GM21367 (cell line): Measurements from ENCODE around the gene AMH.
A peak's percentile ranks its signal among the peaks of the same experiment; 100 is the strongest.

Source experiments
- ATAC-seq: cut with Tn5 transposase; IDR thresholded peaks from one replicate; pipeline ENCODE4 v1.9.1; 2021; ENCODE audit not compliant: unreplicated experiment

AMH gene

GRCh38 chr19:2233601-2234280, 15.4 kb upstream of the AMH start:
- no peak for ATAC-seq

- no peak for ATAC-seq
These were observed 14.1 kb upstream of the AMH start for GRCh38 chr19:2234996-2235380.

GRCh38 chr19:2235381-2236063, 13.6 kb upstream of the AMH start:
- ATAC-seq: peak; percentile 16

GRCh38 chr19:2236064-2236313, 13.1 kb upstream of the AMH start:
- ATAC-seq: no peak

- ATAC-seq: peak; percentile 53
These were observed 12.6 kb upstream of the AMH start, which contains the start of the genes PLEKHJ1 and SF3A2 for GRCh38 chr19:2236314-2237050. Gene PLEKHJ1, minus strand, starts transcription at chr19:2236329. Its CDS starts 81 bp downstream, at chr19:2236248. Gene SF3A2, plus strand, starts transcription at chr19:2236824. Its CDS starts 6,595 bp downstream, at chr19:2243419.

GRCh38 chr19:2237051-2237868, 11.9 kb upstream of the AMH start:
- ATAC-seq: no peak

GRCh38 chr19:2237869-2238153, 11.3 kb upstream of the AMH start:
- no peak for ATAC-seq

GRCh38 chr19:2239173-2239572, 9.9 kb upstream of the AMH start:
- no peak for ATAC-seq

- ATAC-seq: no peak
These were observed 9.1 kb upstream of the AMH start for GRCh38 chr19:2239771-2240770.

GRCh38 chr19:2240881-2241760, 8.0 kb upstream of the AMH start:
- ATAC-seq: no peak

GRCh38 chr19:2242092-2242537, 7.0 kb upstream of the AMH start:
- no peak for ATAC-seq

- no peak for ATAC-seq
These were observed 6.3 kb upstream of the AMH start for GRCh38 chr19:2242816-2243215.

- ATAC-seq: no peak
These were observed 5.6 kb upstream of the AMH start for GRCh38 chr19:2243274-2244124.

- no peak for ATAC-seq
These were observed 5.1 kb upstream of the AMH start for GRCh38 chr19:2244125-2244411.

GRCh38 chr19:2244486-2244885, 4.6 kb upstream of the AMH start:
- ATAC-seq: no peak

GRCh38 chr19:2245273-2245672, 3.9 kb upstream of the AMH start:
- no peak for ATAC-seq

GRCh38 chr19:2246014-2246620, 3.0 kb upstream of the AMH start:
- ATAC-seq: no peak

- ATAC-seq: no peak
These were observed 2.2 kb upstream of the AMH start for GRCh38 chr19:2246801-2247361.
